Activated naive CD4-positive, alpha-beta T cell treated with anti-CD3 and anti-CD28 coated beads, Interleukin-2, amount 50 U/mL, for 72 hours (primary cell): ENCODE measurements around the gene MT1A. TPM values are rescaled to one million over a fixed set of nuclear protein-coding genes. Genes with fewer than 3 reads are reported as not detected.
A peak's percentile ranks its signal among the peaks of the same experiment; 100 is the strongest.

Experiments
- ATAC-seq, 2 donors: fragments of 150-1000 bp; cut with Tn5 transposase; 2 replicates each; pipeline ENCODE4 v1.10.0; 2021; ENCODE audit warnings: mild to moderate bottlenecking in 2 of 2, moderate library complexity in 2 of 2
- DNase-seq, 2 donors: peaks; one replicate each; pipeline ENCODE4 v3.0.0; 2021 to 2022; ENCODE audit warnings: low spot score in 2 of 2
- H3K27ac Mint-ChIP-seq, 2 donors: one replicate each; pipeline ENCODE4 v1.8.0; 2022; ENCODE audit warnings: mild to moderate bottlenecking in 2 of 2, mixed read lengths in 2 of 2
- H3K36me3 Mint-ChIP-seq, 2 donors: one replicate each; pipeline ENCODE4 v1.8.0; 2022; ENCODE audit warnings: mixed read lengths in 2 of 2
- H3K9me3 Mint-ChIP-seq, 2 donors: one replicate each; pipeline ENCODE4 v1.8.0; 2022; ENCODE audit warnings: mixed read lengths in 2 of 2
- total RNA-seq, 2 donors: library from RNA; stranded (reverse); gene quantifications; one replicate each; pipeline ENCODE4 v1.2.3, GENCODE V29; 2022

The MT1A gene
- total RNA-seq = 1 to 10 TPM; 1.0 to 4.9 TPM

- H3K9me3 Mint-ChIP-seq = no peaks in the 10 kb centered on the region
- DNase-seq = no peak
- peaks cover 5 to 19% of the 10 kb centered on the region in 2 donors for H3K36me3 Mint-ChIP-seq
- no peak within 1 kb of the TSS for H3K27ac Mint-ChIP-seq
- ATAC-seq = peak; percentile 48 to 72
Measured at GRCh38 chr16:56637814-56638750, at the start of gene MT1A. TSS of gene MT1A (plus strand) at chr16:56638666. CDS start at chr16:56638739, 73 bp downstream.

GRCh38 chr16:56588781-56589140 is 49.7 kb upstream of the MT1A start:
- DNase-seq (no peak), ATAC-seq (no peak)
- H3K9me3 Mint-ChIP-seq = no peaks in the 10 kb centered on the region
- no peak overlapping the region for H3K27ac Mint-ChIP-seq
- peaks cover 0 to 12% of the 10 kb centered on the region in 2 donors for H3K36me3 Mint-ChIP-seq

- Mint-ChIP-seq H3K27ac (no peak within 1 kb of the TSS), H3K36me3 (peaks cover 0 to 12% of the 10 kb centered on the region in 2 donors), H3K9me3 (no peaks in the 10 kb centered on the region)
- ATAC-seq (peak; percentile 64 to 90), DNase-seq (peak in 1 of 2 donors; percentile 62)
Measured at GRCh38 chr16:56589141-56590039, 49.1 kb upstream of the MT1A start, which contains the start of gene MT3. TSS of gene MT3 (plus strand) at chr16:56589528. CDS start at chr16:56589591, 63 bp downstream.

GRCh38 chr16:56591377-56592060 is 46.9 kb upstream of the MT1A start:
- H3K9me3 Mint-ChIP-seq = no peaks in the 10 kb centered on the region
- ATAC-seq = no peak
- DNase-seq = no peak
- peaks cover 0 to 12% of the 10 kb centered on the region in 2 donors for H3K36me3 Mint-ChIP-seq
- H3K27ac Mint-ChIP-seq = no peak overlapping the region

GRCh38 chr16:56593573-56594291 is 44.7 kb upstream of the MT1A start:
- Mint-ChIP-seq H3K36me3 (peaks cover 0 to 10% of the 10 kb centered on the region in 2 donors), H3K27ac (no peak overlapping the region), H3K9me3 (no peaks in the 10 kb centered on the region)
- no peak for ATAC-seq
- DNase-seq = no peak

- H3K9me3 Mint-ChIP-seq = no peaks in the 10 kb centered on the region
- no peak for ATAC-seq
- no peak for DNase-seq
- no peak overlapping the region for H3K27ac Mint-ChIP-seq
- H3K36me3 Mint-ChIP-seq = peaks cover 0 to 7% of the 10 kb centered on the region in 2 donors
Measured at GRCh38 chr16:56594292-56594619, 44.2 kb upstream of the MT1A start.

GRCh38 chr16:56600398-56600999 is 38.0 kb upstream of the MT1A start:
- H3K36me3 Mint-ChIP-seq = no peaks in the 10 kb centered on the region
- no peaks in the 10 kb centered on the region for H3K9me3 Mint-ChIP-seq
- DNase-seq (no peak), ATAC-seq (peak; percentile 40 to 63)
- no peak overlapping the region for H3K27ac Mint-ChIP-seq

GRCh38 chr16:56601325-56601724 is 37.1 kb upstream of the MT1A start:
- no peak for ATAC-seq
- DNase-seq = no peak
- H3K36me3 Mint-ChIP-seq = no peaks in the 10 kb centered on the region
- no peak overlapping the region for H3K27ac Mint-ChIP-seq
- H3K9me3 Mint-ChIP-seq = no peaks in the 10 kb centered on the region

GRCh38 chr16:56603589-56603988 is 34.9 kb upstream of the MT1A start:
- no peaks in the 10 kb centered on the region for H3K9me3 Mint-ChIP-seq
- DNase-seq = no peak
- H3K27ac Mint-ChIP-seq = no peak overlapping the region
- peaks cover 0 to under 1% of the 10 kb centered on the region in 2 donors for H3K36me3 Mint-ChIP-seq
- ATAC-seq = no peak

GRCh38 chr16:56604966-56605365 is 33.5 kb upstream of the MT1A start:
- ATAC-seq (no peak), DNase-seq (no peak)
- H3K9me3 Mint-ChIP-seq = no peaks in the 10 kb centered on the region
- no peak overlapping the region for H3K27ac Mint-ChIP-seq
- H3K36me3 Mint-ChIP-seq = peaks cover 6 to 10% of the 10 kb centered on the region in 2 donors

GRCh38 chr16:56605475-56605874 is 33.0 kb upstream of the MT1A start:
- H3K36me3 Mint-ChIP-seq = peaks cover 6 to 10% of the 10 kb centered on the region in 2 donors
- H3K9me3 Mint-ChIP-seq = no peaks in the 10 kb centered on the region
- H3K27ac Mint-ChIP-seq = peak overlapping the region in 1 of 2 donors; percentile 94
- ATAC-seq = no peak
- no peak for DNase-seq

GRCh38 chr16:56606071-56606475 is 32.4 kb upstream of the MT1A start:
- Mint-ChIP-seq H3K36me3 (peaks cover 6 to 10% of the 10 kb centered on the region in 2 donors), H3K27ac (peak overlapping the region in 1 of 2 donors; percentile 94), H3K9me3 (no peaks in the 10 kb centered on the region)
- ATAC-seq (no peak), DNase-seq (no peak)

GRCh38 chr16:56606476-56607108 is 31.9 kb upstream of the MT1A start:
- Mint-ChIP-seq H3K36me3 (peaks cover 6 to 10% of the 10 kb centered on the region in 2 donors), H3K27ac (peak overlapping the region; percentile 89 to 94), H3K9me3 (no peaks in the 10 kb centered on the region)
- DNase-seq = no peak
- no peak for ATAC-seq

GRCh38 chr16:56607109-56607618 is 31.3 kb upstream of the MT1A start:
- Mint-ChIP-seq H3K27ac (peak overlapping the region; percentile 89 to 94), H3K36me3 (peaks cover 6 to 10% of the 10 kb centered on the region in 2 donors), H3K9me3 (no peaks in the 10 kb centered on the region)
- no peak for DNase-seq
- no peak for ATAC-seq

GRCh38 chr16:56607675-56608042 is 30.8 kb upstream of the MT1A start:
- H3K36me3 Mint-ChIP-seq = peaks cover 6 to 10% of the 10 kb centered on the region in 2 donors
- DNase-seq (no peak), ATAC-seq (no peak)
- no peaks in the 10 kb centered on the region for H3K9me3 Mint-ChIP-seq
- H3K27ac Mint-ChIP-seq = peak overlapping the region; percentile 90 to 94
